Measurements from ENCODE around the gene NUPR2.
"Not testable (repeated sequence)": the region's sequence is repeated elsewhere in the genome, so short reads cannot be mapped to it uniquely, and the experiment has no call there.

NUPR2 gene

GRCh38 chr7:56083150-56083785, 32.9 kb downstream of the NUPR2 start:
- no peak for DNase-seq

DNA sequence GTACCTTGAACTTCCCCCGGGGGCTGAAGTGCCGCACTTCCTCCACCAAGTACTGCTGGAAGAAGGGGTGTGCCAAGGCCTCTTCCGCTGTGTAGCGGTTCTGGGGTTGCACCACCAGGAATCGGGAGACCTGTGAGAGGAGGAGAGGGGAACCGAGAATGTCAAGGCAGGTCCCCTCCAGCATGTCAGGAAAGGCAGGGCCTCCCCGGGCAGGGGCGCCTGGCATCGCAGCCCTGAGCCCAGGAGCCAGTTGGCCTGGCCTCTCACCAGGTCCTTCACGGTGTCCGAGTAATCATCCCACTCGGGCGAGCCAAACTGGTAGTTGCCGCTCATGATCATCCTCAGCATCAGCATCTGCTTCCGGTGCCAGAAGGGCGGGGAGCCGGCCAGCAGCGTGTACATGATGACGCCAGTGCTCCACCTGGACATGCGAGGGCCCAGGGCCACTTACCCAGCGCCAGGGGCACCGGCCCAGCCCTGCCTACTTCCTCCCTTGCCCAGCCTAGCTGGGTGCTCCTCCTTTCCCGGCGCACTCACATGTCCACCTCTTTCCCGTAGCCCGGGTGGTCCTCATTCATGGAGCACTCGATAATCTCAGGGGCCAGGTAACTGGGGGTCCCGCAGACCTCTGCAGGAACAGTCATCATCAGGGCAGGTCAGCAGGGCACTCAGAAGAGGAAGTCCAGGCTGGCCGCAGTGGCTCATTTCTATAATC, 34.4 kb downstream of the NUPR2 start:
- DNase-seq, result no peak

DNA sequence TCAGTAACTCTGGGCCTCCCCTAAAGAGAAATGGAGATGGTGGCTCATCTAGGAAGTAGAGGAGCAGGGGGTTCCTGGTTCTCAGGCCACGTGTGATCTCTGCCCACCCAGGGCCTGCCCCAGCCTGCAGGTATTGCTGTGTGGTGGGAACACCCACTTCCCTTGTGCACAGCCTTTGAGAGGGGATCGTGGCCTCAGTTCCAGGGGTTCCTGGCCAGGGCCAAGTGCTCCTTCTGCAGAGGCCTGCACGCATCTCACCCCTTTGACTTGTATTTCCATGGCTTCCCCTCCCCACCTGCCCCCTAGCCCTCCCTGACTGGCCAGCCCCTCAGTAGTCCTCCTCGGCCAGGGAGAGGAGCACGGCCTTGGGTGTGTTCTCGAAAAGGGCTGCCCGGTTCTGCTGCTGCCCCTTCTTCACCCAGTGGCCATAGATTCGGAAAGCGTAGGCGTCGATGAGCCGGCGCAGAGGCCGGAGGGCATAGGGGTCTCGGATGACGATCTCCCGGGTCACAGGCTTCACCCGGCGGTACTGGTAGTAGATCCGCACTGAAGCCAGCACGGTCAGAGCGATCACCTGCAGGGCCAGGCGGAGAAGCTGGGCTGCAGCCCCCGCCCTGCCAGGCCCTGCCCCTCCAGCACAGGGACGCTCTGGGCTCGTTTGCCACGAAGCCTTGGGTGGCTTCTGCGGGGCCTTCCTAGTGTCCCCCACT, 35.3 kb downstream of the NUPR2 start:
- DNase-seq, result not testable (repeated sequence)

- DNase-seq, result peak; percentile 28
Observed at GRCh38 chr7:56079450-56080185, 36.6 kb downstream of the NUPR2 start.

DNA sequence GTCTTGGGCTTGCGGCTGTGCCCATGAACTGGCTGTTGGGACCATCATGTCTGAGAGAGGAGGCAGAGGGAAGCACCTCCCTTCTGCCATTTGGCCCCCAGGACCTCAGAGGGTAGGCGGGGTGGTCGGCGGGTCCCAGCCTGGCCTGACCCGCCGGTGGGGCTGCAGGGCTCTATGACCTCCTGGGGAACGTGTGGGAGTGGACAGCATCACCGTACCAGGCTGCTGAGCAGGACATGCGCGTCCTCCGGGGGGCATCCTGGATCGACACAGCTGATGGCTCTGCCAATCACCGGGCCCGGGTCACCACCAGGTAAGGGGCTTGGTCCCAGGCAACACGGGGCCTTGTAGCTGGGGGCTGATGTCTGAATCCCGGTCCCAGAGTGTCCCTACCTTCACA, 38.0 kb downstream of the NUPR2 start:
- DNase-seq, result no peak

GRCh38 chr7:56077681-56078080, 38.5 kb downstream of the NUPR2 start:
- no peak for DNase-seq

DNA sequence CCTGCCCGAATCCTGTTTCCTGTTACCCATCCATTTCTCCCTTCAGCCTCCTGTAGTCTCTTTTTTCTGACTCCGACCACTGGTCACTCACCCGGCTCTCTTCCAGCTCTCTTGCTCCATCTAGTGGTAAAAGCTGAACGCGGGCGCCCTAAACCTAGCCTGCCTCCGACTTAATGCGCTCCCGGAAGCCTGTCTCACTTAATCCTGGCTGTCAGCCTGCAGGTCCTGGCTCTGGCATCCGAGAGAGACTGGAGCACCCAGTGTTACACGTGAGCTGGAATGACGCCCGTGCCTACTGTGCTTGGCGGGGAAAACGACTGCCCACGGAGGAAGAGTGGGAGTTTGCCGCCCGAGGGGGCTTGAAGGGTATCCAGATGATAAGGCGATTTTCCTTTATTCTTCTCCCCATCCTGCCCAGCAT, 41.8 kb downstream of the NUPR2 start:
- DNase-seq, result peak; percentile 75

DNA sequence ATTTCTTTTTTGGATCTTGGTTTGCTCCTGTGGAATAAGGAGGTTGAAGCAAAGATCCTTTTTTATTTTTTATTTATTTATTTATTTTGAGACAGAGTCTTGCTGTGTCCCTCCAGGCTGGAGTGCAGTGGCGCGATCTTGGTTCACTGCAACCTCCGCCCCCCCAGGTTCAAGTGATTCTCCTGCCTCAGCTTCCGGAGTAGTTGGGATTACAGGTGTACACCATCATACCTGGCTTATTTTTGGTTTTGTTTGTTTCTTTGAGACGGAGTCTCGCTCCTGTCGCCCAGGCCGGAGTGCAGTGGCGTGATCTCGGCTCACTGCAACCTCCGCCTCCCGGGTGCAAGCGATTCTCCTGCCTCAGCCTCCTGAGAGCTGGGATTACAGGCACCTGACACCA, 49.8 kb downstream of the NUPR2 start:
- DNase-seq, result not testable (repeated sequence)
